Esophagus squamous epithelium (tissue), 5 donors: Measurements from ENCODE around the gene GTPBP6. TPM values are rescaled to one million over a fixed set of nuclear protein-coding genes. Genes with fewer than 3 reads are reported as not detected.
"Not testable (repeated sequence)": the region's sequence is repeated elsewhere in the genome, so short reads cannot be mapped to it uniquely, and the experiment has no call there.

ENCODE experiments used
- DNase-seq: peaks from one replicate; lab custom pipeline; 2025; lab: John Stamatoyannopoulos, UW
- H3K27ac ChIP-seq, 4 donors: fragments of 200-600 bp; sonication (generic); one replicate each; pipeline ENCODE4 v1.5.1; 2016 to 2019; ENCODE audit warnings: mild to moderate bottlenecking in 1 of 4
- H3K27me3 ChIP-seq, 4 donors: fragments of 200-600 bp; sonication (generic); 1 replicate in 3 of 4; 2 replicates in 1 of 4; pipeline versions ENCODE4 v1.5.1 to v1.6.0; 2017 to 2021; ENCODE audit warnings: antibody characterized with exemption in 1 of 4
- H3K36me3 ChIP-seq, 3 donors: fragments of 200-600 bp; sonication (generic); one replicate each; pipeline ENCODE4 v1.5.1; 2016 to 2019
- H3K4me1 ChIP-seq, 3 donors: fragments of 200-600 bp; sonication (generic); one replicate each; pipeline ENCODE4 v1.5.1; 2017 to 2019
- H3K4me3 ChIP-seq, 4 donors: fragments of 200-600 bp; sonication (generic); 1 replicate in 3 of 4; 2 replicates in 1 of 4; pipeline ENCODE4 v1.5.1; 2016 to 2019; ENCODE audit warnings: mild to moderate bottlenecking in 2 of 4, moderate library complexity in 1 of 4
- H3K9me3 ChIP-seq, 3 donors: fragments of 200-600 bp; sonication (generic); one replicate each; pipeline ENCODE4 v1.5.1; 2016 to 2019
- POLR2A ChIP-seq, 4 donors: fragments of 450-650 bp; IDR thresholded peaks; one replicate each; pipeline ENCODE4 v1.6.1; 2017; ENCODE audit warnings: antibody characterized with exemption in 4 of 4, mild to moderate bottlenecking in 4 of 4, moderate library complexity in 3 of 4
- WGBS, 2 donors: methylation state at CpG; one replicate each; pipeline ENCODE4 v1.1.5; 2018; 5-methylcytosine and 5-hydroxymethylcytosine counted together
- intact Hi-C: fragments of 100-400 bp; cut with DNase I; formaldehyde crosslinking; loops from one replicate; pipeline ENCODE4 v1.15.0; 2022
- total RNA-seq, 4 donors: library from RNA; depleted of rRNA; stranded (reverse); fragments of >200 nt; gene quantifications; one replicate each; pipeline ENCODE4 v1.1.0, GENCODE V29; 2016
- TF ChIP-seq, protein P1 (sequence below), 6 experiments: fragments of 450-650 bp in 4 of 6; fragments of 200-600 bp in 2 of 6; sonication (generic) in 2 of 6; IDR thresholded peaks; one replicate each; pipeline ENCODE4 v1.5.1; 2016 to 2019; ENCODE audit warnings: antibody characterized with exemption in 6 of 6, mild to moderate bottlenecking in 4 of 6, moderate library complexity in 4 of 6
- donor health status: DM: yes; HTN: yes; CAD: no.

Gene GTPBP6
- total RNA-seq, 4 donors from 2014 or later = 22.2 to 45.4 (median 28.0) TPM

GRCh38 chrX:310621-311155 is 7.9 kb downstream of the GTPBP6 start:
- H3K36me3 ChIP-seq = peaks cover 26 to 95% (median 42%) of the 10 kb centered on the region in 3 donors
- intact Hi-C loops = no loop called here
- no peaks in the 10 kb centered on the region for H3K27me3 ChIP-seq
- H3K27ac ChIP-seq = no peak overlapping the region
- WGBS, 2 donors = 83 to 89% methylated on average over 3 to 17 of the region's 25 CpGs
- TF ChIP-seq, protein P1, sequence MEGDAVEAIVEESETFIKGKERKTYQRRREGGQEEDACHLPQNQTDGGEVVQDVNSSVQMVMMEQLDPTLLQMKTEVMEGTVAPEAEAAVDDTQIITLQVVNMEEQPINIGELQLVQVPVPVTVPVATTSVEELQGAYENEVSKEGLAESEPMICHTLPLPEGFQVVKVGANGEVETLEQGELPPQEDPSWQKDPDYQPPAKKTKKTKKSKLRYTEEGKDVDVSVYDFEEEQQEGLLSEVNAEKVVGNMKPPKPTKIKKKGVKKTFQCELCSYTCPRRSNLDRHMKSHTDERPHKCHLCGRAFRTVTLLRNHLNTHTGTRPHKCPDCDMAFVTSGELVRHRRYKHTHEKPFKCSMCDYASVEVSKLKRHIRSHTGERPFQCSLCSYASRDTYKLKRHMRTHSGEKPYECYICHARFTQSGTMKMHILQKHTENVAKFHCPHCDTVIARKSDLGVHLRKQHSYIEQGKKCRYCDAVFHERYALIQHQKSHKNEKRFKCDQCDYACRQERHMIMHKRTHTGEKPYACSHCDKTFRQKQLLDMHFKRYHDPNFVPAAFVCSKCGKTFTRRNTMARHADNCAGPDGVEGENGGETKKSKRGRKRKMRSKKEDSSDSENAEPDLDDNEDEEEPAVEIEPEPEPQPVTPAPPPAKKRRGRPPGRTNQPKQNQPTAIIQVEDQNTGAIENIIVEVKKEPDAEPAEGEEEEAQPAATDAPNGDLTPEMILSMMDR (IDR thresholded peaks at IDR 0.05) = no peak
- no peak for TF ChIP-seq POLR2A (IDR thresholded peaks at IDR 0.05)
- H3K4me1 ChIP-seq = no peaks in the 10 kb centered on the region
- H3K4me3 ChIP-seq = no peak overlapping the region
- DNase-seq = no peak
- H3K9me3 ChIP-seq = no peaks in the 10 kb centered on the region

- no peaks in the 10 kb centered on the region for H3K4me1 ChIP-seq
- no peak overlapping the region for H3K4me3 ChIP-seq
- intact Hi-C loops = no loop called here
- H3K9me3 ChIP-seq = no peaks in the 10 kb centered on the region
- peaks cover 26 to 97% (median 38%) of the 10 kb centered on the region in 3 donors for H3K36me3 ChIP-seq
- WGBS, 2 donors = 87 to 90% methylated on average over 10 to 30 of the region's 30 CpGs
- H3K27me3 ChIP-seq = no peaks in the 10 kb centered on the region
- no peak overlapping the region for H3K27ac ChIP-seq
- no peak for TF ChIP-seq POLR2A (IDR thresholded peaks at IDR 0.05)
- no peak for DNase-seq
Measured at GRCh38 chrX:308821-309520, 9.6 kb downstream of the GTPBP6 start.

GRCh38 chrX:307261-308111 is 11.1 kb downstream of the GTPBP6 start:
- DNase-seq = no peak
- 97% methylated on average over 13 to 17 of the region's 58 CpGs for WGBS, 2 donors
- peaks cover 27 to 97% (median 33%) of the 10 kb centered on the region in 3 donors for H3K36me3 ChIP-seq

GRCh38 chrX:306614-307251 is 11.9 kb downstream of the GTPBP6 start:
- H3K36me3 ChIP-seq = peaks cover 27 to 97% (median 31%) of the 10 kb centered on the region in 3 donors
- DNase-seq, H3K4me3 ChIP-seq, H3K4me1 ChIP-seq, H3K9me3 ChIP-seq, H3K27ac ChIP-seq, H3K27me3 ChIP-seq, intact Hi-C loops: not testable (repeated sequence)
- 85 to 93% methylated on average over 3 of the region's 3 CpGs for WGBS, 2 donors

More at GRCh38 chrX:307261-308111, 11.1 kb downstream of the GTPBP6 start:
- intact Hi-C loops = no loop called here
- H3K4me3 ChIP-seq = no peak overlapping the region
- H3K27ac ChIP-seq = no peak overlapping the region
- no peaks in the 10 kb centered on the region for H3K4me1 ChIP-seq
- TF ChIP-seq POLR2A (IDR thresholded peaks at IDR 0.05) = no peak
- TF ChIP-seq, protein P1 (IDR thresholded peaks at IDR 0.05) = no peak
- no peaks in the 10 kb centered on the region for H3K9me3 ChIP-seq
- no peaks in the 10 kb centered on the region for H3K27me3 ChIP-seq

- H3K27me3 ChIP-seq, H3K27ac ChIP-seq, H3K4me3 ChIP-seq, H3K4me1 ChIP-seq, H3K9me3 ChIP-seq, DNase-seq, intact Hi-C loops: not testable (repeated sequence)
- peaks cover 23 to 97% (median 24%) of the 10 kb centered on the region in 3 donors for H3K36me3 ChIP-seq
- WGBS, 2 donors = 95 to 99% methylated on average over 9 to 11 of the region's 12 CpGs
Measured at GRCh38 chrX:305781-306613, 12.6 kb downstream of the GTPBP6 start.

DNA sequence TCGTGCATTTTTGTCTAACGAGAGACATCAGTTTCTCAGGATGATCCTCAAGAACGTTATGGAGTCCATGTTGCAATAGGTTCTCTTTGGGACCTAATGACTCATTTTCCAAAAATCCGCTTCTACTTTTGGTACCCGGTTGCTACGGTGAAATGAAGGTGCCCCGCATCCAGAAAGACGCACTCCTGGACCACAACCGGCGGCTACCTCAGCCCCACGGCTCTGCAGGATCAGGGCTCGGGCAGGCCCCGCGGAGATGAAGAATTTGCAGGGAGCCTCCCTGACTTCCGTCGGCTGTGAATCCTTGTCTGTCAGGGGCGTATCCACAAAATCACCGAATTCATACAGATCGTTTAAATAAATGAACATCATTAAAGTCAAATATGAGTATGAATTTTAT is 15.6 kb downstream of the GTPBP6 start:
- Histone ChIP-seq H3K36me3 (peaks cover 15 to 93% (median 19%) of the 10 kb centered on the region in 3 donors), H3K27ac (no peak overlapping the region), H3K4me3 (no peak overlapping the region), H3K9me3 (no peaks in the 10 kb centered on the region), H3K27me3 (no peaks in the 10 kb centered on the region), H3K4me1 (no peaks in the 10 kb centered on the region)
- intact Hi-C loops = no loop called here
- no peak for DNase-seq
- WGBS, 2 donors = 85 to 92% methylated on average over 7 to 13 of the region's 19 CpGs
- TF ChIP-seq, protein P1 (IDR thresholded peaks at IDR 0.05) = no peak
- no peak for TF ChIP-seq POLR2A (IDR thresholded peaks at IDR 0.05)
